Middle frontal gyrus (tissue), 1 donor: ENCODE results near the gene SMC3.
"Not testable (repeated sequence)": the region's sequence is repeated elsewhere in the genome, so short reads cannot be mapped to it uniquely, and the experiment has no call there.

Source experiments
- DNase-seq: peaks from one replicate; pipeline ENCODE4 v3.0.0-alpha.2; 2015; ENCODE audit warnings: low spot score; ENCODE audit errors: extremely low spot score

SMC3 gene

DNA sequence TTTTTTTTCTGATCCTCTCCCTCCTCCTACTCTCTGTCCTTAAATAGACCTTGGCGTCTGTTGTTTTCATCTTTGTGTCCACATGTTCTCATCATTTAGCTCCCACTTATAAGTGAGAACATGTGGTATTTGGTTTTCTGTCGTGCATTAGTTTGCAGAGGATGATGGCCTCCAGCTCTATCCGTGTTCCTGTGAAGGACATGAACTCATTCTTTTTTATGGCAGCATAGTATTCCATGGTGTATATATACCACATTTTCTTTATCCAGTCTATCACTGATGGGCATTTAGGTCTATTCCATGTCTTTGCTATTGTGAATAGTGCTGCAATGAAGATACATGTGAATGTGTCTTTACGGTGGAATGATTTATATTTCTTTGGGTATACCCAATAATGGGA, 55.8 kb downstream of the SMC3 start:
- DNase-seq: not testable (repeated sequence)

- DNase-seq: no peak
Observed at GRCh38 chr10:110625356-110625894, 57.9 kb downstream of the SMC3 start.

GRCh38 chr10:110625951-110626855, 58.7 kb downstream of the SMC3 start:
- no peak for DNase-seq

DNA sequence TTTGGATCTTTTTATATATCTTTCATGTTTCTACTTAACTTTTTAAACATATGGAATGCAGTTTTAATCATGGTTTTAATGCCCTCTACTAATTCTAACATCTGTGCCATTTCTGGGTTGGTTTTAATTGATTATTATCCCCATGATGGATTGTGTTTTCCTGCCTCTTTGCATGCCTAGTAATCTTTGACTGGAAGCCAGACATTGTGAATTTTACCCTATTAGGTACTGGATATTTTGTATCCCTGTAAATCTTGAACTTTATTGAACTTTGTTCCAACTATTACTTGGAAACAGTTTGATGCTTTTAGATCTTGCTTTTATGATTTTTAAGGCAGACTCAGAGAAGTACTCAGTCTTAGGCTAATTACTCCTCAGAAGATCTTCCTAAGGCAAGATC, 60.7 kb downstream of the SMC3 start:
- no peak for DNase-seq

DNA sequence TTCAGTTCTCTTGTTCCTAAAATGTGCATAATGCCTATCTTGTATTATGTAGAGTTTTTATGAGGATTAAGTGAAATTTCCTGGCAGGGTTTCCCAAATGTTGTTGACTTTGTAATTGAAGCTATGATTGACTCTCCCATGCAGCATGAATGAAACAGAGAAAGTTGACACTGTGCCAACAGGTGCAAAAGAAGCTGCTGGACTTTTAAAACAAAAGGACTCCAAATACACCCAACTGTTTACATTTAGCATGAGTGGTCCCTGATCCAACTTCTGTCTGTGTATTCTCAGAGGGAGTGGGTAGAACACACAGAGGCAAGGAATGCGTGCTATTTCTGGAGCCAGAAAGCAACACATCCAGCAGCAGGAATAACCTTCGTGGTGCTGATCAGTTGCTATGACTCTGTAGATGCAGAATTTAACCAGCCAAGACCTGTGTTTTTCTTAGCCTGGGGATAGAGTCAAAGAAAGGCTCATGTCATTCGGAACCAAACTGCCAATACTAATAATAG, 62.2 kb downstream of the SMC3 start:
- no peak for DNase-seq

DNA sequence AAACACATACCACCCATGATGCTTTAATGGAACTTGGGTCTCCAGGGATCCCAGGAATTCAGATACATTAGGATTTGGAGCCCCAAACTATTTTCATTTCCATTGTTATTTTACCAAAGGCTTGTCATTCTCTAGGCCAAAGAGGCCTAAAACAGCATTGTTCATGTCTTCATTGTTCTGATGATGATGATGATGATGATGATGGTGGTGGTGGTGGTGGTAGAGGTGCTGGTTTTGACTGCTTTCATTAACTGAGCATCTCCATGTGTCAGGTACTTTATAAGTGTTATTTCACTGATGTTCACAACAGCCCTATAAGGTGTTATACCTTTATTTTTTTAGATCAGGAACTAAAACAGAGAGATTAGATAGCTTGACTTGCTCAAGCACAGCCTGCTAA, 64.4 kb downstream of the SMC3 start:
- DNase-seq: no peak

DNA sequence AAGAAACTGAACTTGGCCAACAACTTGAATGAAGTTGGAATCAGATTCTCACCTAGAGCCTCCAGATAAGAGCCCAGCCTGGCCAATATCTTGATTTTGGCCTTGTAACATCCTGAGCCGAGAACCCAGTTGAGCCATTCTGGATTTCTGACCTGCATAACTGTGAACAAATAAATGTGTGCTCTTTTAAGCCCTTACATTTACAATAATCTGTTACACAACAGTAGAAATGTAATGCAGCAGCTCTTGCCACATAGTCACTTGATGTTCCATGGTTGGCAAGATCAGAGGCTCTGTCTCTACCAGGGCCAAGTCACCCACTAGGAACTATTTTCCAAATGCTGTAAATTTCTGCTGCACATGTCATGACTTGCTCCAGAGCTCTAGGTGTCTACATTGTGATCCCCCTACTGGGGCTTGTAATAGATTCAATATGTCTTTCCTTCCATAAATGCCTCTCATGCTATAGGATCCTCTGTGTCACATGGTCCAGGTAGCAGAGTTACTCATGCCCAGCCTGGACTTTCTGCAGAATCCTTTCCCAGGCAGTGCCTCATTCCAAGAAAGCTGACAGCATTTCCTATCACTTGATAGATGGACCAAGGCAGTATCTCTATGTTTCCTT, 65.2 kb downstream of the SMC3 start:
- DNase-seq: no peak

DNA sequence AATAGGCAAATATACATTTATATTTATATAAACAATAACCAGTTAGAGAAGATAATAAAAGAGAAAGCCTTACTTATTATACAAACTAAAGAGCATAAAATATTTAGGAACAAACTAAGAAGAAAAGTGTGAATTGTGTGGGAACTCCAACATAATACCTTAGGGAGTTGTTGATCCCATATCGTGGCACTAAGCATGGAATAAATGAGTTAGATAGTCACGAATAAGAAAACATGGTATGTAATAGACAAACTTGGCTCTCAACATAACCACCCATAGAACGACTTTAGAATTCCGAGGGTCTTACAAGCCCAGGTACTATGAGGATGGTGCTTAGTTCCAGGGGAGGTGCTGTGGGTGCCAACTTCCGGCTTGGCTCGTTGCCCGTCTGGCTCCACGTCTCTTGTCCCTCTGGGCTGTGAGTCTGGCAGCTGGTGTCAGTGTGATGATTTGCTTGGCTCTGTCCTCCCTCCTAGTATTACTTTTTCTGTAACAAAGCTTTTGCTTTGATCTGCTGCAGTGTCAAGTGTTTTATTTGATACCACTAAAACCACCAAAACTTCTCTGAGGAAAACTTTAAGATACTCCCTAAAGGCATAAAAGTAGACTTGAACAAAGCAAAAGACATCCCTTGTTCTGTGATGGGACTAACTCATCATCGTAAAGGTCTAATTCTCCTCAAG, 67.2 kb downstream of the SMC3 start:
- no peak for DNase-seq

DNA sequence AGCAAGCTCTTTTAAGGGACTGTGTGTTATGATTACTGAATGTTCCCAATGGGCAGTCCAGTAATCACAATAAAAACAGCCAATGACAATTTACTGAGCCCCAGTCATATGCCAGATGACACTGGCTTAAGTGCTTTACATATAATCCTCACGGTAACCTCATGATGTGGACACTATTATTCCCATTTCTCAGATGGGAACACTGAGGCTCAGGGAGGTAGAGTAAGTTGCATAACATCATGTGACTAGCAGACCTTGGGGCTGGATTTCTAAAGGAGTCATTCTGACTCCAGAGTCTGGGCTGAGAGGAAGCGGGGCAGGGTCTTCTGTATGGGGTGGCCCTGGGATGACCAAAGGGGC, 69.1 kb downstream of the SMC3 start:
- no peak for DNase-seq

DNA sequence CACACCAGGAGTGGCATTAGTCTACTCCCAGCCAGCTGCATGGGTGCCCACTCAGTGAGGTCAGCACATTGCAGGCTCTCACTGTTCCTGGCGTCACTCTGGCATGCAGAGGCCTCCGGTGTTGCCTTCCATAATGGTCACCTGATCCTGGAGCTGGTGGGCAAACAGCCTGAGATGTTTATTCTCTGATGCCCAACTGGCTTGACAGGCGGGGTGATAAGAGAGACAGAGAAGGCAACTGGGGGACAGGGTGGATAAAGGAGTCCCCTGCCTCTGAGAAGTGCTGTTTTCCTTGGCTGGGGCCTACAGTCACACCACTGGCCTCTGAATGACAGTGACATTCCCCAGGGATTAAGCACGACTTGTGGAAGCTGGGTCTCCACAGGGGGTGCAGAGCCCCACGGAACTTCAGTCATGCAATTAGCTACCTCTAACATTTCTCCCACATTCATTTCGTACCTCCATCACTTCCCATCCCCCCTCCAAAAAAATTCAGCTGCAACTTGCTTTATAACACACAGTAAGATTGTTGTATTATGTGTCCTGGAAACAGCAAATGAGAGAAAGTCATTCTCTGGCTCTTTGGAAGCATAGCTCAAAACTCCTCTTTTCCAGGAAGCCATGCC, 69.5 kb downstream of the SMC3 start:
- no peak for DNase-seq

GRCh38 chr10:110637558-110638053, 70.1 kb downstream of the SMC3 start:
- DNase-seq: no peak

- no peak for DNase-seq
Observed at GRCh38 chr10:110638319-110638718, 70.8 kb downstream of the SMC3 start.

GRCh38 chr10:110639046-110639445, 71.6 kb downstream of the SMC3 start:
- not testable (repeated sequence) for DNase-seq

DNA sequence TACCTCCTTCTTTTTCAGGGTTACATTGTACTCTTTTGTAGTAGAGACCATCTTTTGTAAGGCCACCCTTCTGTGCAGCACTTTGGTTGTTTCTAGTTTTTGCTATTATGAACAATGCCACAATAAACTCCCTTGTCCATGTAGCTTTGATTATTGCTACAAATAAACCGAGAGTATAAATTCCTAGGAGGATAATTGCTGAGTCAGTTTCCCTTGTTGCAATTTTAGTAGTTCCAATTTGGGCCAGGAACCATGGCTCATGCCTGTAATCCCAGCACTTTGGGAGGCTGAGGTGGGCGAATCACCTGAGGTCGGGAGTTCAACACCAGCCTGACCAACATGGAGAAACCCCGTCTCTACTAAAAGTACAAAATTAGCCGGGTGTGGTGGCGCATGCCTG, 72.4 kb downstream of the SMC3 start:
- not testable (repeated sequence) for DNase-seq

DNA sequence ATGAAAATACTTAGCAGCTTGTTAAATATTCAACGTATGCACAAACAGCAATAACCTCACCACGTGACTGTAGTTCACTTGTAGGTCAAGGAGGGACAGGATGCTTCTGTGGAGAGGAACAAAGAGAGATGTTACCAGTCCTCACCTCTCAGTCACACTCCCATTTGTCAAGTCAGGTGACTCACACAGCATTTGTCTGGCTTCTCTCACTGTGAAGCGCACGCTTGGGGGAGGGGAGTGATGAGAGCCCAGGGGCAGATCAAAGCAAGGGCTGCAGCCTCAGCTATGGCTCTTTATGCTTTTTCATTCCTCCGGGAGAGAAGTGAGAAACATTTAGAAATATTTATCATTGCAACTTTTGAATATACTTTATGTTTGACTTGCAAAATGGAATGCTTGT, 73.8 kb downstream of the SMC3 start:
- DNase-seq: no peak

DNA sequence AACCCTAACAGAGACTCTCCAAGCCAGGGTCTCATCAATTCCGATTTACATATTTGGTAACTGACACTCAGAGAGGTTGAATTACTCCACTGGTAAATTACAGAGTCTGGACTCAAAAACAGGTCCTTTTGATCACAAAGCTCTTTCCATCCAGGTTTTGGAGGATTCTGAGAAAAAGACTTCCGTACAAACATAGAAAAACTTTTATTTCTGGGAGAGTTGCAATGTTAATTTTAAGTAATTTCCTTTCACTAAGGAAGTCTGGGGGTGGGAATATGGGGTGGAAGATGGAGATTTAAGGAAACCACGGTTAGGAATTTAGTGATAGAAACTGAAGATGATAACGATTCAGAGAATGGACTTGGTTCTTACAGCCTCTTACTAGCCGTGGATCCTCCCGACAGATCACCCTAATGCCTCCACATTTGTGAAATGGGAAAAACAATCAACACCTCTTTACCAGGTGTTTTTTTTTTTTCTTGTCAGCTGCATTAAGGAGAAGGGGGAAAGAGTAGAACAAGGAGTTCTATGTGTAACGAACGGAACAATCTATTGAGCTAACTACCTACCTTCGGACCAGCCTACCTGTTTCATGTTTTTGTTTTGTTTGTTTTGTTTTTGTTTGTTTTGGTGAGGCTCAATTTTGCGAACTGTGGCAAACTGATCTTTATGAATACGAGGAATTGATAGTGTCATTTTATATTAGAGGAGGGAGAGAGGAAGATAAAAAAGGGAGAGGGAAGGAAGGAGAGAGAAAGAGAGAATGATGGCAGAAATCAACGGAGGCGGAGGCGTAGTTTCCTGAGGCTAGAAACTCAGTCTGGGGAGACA, 74.9 kb downstream of the SMC3 start:
- no peak for DNase-seq

DNA sequence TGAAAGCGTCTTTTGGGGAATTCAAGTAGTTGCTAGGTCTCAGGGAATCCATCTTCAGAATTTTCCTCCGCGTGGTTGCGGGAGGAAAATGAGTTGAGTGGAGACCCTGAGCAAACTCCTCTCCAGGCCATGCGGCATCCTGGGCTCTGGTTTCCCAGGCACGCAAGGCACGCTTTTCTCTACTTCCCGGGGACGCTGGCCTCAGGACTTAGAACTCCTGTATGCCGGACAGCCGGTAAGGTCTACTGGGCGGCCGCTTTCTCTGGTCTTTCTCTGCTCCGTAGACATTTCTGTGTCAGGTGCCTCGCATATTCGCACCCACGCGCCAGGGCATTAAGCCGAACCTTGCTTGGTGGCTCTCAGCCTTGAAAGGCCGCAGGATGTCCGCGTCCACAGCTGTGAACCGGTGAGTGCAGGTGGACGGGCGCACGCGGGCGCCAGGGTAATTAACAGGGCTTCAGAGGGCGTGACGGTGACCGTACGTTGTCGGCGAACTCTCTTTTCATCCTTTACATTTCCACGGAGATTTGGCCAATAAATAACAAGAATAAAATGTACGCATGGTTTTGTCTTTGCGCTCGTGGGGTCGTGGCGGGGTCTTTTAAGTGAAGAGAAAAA, 75.6 kb downstream of the SMC3 start:
- DNase-seq: no peak

GRCh38 chr10:110643653-110644597, 76.4 kb downstream of the SMC3 start, which contains the start of gene RBM20:
TSS of gene RBM20 (plus strand) at chr10:110644336. CDS start at chr10:110644455, 119 bp downstream.
- no peak for DNase-seq
